HFF-Myc (cell line): ENCODE results near the gene PARP6.

Experiments used
- DNase-seq: peaks from one replicate; pipeline ENCODE4 v3.0.0-alpha.2; 2011; ENCODE audit warnings: low read depth; ENCODE audit errors: extremely low read depth
- H3K4me3 ChIP-seq: replicated peaks from 2 replicates; pipeline ENCODE4 v1.5.1; 2011; ENCODE audit warnings: low read depth, mild to moderate bottlenecking, control low read depth, low read length
- TF ChIP-seq, protein P1 (sequence below): IDR thresholded peaks from 2 replicates; pipeline ENCODE4 v1.5.1; 2012; ENCODE audit warnings: mild to moderate bottlenecking, low read depth, low read length, control low read depth; ENCODE audit errors: missing control alignments

Gene PARP6

DNA sequence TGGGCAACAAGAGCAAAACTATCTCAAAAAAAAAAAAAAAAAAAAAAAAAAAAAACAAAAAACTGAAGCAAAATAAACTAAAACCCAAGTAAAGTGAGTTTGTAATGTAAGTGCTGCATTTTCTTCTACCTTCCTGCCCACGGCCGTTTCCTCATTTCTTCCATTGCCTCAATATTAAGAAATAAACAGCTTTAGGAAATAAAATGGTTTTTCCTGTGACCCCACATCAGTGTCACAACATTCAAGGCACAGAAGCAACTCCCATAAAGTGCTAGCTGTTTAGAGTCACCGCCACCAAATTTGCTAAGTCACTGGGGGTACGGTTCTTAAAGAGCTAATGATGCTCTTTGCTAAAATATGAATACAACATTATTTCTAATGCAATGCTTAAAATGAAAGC is 44.6 kb downstream of the PARP6 start:
- TF ChIP-seq, protein P1, sequence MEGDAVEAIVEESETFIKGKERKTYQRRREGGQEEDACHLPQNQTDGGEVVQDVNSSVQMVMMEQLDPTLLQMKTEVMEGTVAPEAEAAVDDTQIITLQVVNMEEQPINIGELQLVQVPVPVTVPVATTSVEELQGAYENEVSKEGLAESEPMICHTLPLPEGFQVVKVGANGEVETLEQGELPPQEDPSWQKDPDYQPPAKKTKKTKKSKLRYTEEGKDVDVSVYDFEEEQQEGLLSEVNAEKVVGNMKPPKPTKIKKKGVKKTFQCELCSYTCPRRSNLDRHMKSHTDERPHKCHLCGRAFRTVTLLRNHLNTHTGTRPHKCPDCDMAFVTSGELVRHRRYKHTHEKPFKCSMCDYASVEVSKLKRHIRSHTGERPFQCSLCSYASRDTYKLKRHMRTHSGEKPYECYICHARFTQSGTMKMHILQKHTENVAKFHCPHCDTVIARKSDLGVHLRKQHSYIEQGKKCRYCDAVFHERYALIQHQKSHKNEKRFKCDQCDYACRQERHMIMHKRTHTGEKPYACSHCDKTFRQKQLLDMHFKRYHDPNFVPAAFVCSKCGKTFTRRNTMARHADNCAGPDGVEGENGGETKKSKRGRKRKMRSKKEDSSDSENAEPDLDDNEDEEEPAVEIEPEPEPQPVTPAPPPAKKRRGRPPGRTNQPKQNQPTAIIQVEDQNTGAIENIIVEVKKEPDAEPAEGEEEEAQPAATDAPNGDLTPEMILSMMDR = no peak
- DNase-seq = no peak
- peak overlapping the region; percentile 84 for H3K4me3 ChIP-seq

DNA sequence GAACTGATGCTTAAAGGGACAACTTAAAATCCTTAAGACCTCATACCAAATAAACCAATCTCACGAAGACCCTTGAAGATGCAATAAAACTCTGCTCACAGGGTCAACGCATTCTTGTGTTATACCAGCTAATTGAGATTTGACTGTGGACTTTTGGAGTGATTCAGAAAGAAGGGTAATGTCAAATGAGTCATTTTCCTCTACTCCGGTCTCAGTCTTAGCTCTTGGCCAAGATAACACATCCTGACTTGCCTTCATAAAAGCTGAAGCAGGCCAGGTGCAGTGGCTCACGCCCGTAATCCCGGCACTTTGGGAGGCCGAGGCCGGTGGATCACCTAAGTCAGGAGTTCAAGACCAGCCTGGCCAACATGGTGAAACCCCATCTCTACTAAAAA is 45.2 kb downstream of the PARP6 start:
- TF ChIP-seq, protein P1 = no peak
- peak overlapping the region; percentile 84 for H3K4me3 ChIP-seq
- DNase-seq = no peak

DNA sequence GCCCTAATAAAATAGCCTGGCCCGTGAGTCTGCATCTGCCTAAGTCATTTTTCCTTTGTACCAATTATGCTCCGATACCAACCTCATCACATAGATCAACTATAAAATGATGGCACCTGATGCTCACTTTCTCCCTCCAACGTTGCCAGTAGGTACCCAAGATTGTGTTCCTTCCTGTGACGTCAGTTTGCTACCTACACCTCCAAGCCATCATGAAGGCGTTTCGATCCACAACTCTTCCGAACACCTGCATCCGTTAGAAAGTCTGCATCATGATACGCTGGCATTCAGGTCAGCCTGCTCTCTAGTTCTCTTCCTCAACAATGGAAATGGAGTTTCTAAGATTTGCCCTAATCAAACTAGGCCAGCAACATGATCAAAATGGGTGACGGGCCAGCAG is 49.1 kb downstream of the PARP6 start:
- no peak overlapping the region for H3K4me3 ChIP-seq
- TF ChIP-seq, protein P1 = no peak
- no peak for DNase-seq

DNA sequence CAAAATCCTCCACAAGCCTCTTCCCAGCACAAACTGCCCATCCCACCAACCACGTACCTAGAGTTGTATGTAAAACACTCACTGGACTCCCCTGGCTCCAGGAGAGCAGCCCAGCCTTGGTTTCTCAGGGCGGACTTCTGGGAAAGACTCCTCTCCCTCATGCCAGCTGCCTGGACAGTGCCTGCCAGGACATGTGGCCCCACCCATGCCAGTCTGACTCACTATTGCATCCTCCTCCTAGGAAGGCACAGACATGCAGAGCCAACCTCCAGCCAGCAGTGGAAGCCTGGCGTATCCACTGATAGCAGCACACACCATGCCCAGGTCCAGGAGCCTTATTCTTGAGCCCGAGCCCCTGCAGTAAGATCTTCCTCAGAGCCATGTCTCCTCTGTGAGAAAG is 50.0 kb downstream of the PARP6 start:
- no peak overlapping the region for H3K4me3 ChIP-seq
- TF ChIP-seq, protein P1 = no peak
- DNase-seq = no peak

DNA sequence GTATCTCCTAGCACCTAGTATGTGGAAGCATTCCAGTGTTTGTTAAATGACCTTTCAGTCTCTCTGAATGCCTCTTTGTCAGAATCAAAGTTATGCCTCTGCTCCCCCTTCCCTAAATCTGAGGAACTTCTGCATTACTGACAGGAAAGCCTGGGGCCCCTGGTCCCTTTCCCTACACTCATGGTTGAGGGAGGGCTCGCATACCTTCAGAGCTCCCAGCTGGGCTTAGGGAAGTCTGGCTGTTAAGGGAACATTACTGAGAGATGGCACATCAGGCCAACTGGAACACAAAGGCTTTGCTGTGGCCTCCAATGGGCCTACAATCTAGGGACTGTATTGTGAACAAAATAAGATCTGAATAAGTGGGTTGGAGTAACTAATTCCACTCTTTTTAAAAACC is 51.7 kb downstream of the PARP6 start:
- TF ChIP-seq, protein P1 = no peak
- H3K4me3 ChIP-seq = no peak overlapping the region
- no peak for DNase-seq

DNA sequence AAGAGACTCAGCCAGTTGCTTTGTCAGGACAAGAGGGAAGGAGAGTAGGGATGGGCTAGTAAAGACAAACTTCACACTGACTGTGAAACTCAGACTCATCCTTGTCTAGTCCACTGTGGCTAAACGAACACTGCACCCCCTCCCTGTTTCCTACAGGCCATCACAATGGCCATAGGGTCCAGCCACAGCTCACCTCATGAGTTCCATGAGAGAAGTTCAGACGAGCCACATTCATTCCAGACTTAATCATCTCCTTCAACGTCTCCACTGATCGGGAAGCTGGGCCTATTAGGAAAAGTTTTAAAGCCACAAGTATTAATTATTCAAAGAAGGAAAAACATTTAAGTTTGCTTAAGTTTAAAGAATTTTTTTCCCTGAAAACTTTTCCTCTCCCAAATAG is 55.1 kb downstream of the PARP6 start:
- TF ChIP-seq, protein P1 = no peak
- no peak overlapping the region for H3K4me3 ChIP-seq
- DNase-seq = no peak

DNA sequence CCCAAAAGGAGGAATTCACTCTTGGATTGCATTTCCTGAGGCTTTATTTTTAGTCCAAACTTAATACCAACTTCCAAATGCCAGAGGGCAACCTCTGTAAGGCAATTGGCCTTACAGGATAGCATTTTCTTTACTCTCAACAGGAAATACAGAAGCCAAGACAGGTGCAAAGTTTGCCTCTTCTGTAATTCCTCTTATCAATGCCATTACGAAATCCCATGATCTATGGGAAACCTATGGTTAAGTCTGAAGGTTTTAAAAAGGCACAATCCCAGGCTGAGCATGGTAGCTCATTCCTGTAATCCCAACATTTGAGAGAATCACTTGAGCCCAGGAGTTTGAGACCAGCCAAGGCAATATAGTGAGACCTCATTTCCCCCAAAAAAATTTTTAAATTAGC is 56.3 kb downstream of the PARP6 start:
- no peak overlapping the region for H3K4me3 ChIP-seq
- no peak for DNase-seq
- TF ChIP-seq, protein P1 = no peak
